Melanocyte of skin (primary cell): ENCODE measurements around the gene SLC15A4. TPM values are rescaled to one million over a fixed set of nuclear protein-coding genes. Genes with fewer than 3 reads are reported as not detected.

Experiments used
- total RNA-seq, 2 donors: library from RNA; depleted of rRNA; stranded (reverse); fragments of >200 nt; gene quantifications; 2 replicates each; pipeline ENCODE4 v1.2.3, GENCODE V29; 2012

Gene SLC15A4
- 10 to 100 TPM; 52.9 to 67.4 TPM for total RNA-seq

DNA sequence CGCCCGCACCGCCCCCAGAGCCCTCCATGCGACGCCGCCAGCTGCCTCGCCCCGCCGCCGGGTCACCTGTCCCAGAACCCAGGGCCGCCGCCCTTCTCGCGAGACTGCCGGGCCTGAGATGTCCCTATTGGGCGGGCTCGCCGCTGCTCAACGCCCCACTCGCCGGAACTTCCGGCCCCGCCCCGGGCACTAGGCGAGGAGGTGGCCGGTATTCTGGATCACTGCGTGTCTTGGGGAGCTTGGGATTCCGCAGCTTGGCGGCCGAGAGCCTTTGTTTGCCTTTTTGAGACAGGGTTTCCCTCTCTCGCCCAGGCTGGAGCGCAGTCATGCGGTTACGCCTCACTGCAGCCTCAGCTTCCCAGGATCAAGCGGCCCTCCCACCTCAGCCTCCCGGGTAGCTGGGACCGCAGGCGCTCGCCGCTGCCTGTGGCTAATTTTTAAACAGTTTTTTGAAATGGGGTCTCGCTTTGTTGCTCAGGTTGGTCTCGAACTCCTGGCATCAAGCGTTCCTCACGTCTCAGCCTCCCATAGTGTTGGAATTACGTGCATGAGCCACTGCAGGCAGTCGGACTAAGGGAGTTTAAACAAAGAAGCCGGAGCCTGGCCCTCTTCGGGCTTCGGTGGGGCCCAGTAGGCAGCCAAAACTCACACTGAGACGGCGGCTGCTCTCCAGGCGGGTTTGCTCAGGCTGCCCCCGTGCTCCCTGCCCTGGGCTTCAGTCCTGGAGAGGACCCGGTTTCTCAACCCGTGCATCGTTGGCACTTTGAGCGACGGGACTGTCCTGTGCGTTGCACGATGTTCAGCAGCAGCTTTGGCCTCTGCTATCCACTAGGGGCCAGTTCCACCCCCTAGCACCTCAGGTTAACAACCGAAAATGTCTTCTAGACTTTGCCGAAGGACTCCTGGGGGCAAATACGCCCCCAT is at the start of gene SLC15A4:
Gene SLC15A4 (minus strand): TSS at position 43 of the 924 bp plus-strand sequence. CDS start 15 bp downstream, at position 28.

GRCh38 chr12:128852885-128853599 is 29.3 kb upstream of the SLC15A4 start, which contains the start of gene GLT1D1:
Gene GLT1D1, plus strand, starts transcription at chr12:128853478. Its CDS starts 104 bp downstream, at chr12:128853582.

Other genes with a start within 250 kb of the SLC15A4 start
- gene GLT1D1, start 29.5 kb upstream of the SLC15A4 start, total RNA-seq: under 1 TPM; under 0.01 to 0.34 TPM